GM12864 (cell line): ENCODE data around the gene LZTS3.

Experiments
- DNase-seq: peaks from one replicate; pipeline ENCODE4 v3.0.0-alpha.2; 2011; ENCODE audit warnings: low read depth
- H3K4me3 ChIP-seq: 2 replicates; pipeline ENCODE4 v1.5.1; 2011; ENCODE audit warnings: mild to moderate bottlenecking, low read depth, low read length, control low read depth
- TF ChIP-seq, protein P1 (sequence below): IDR thresholded peaks from 2 replicates; pipeline ENCODE4 v1.5.1; 2011; ENCODE audit warnings: low read depth, mild to moderate bottlenecking, moderate library complexity, low read length, control low read depth, inconsistent platforms; ENCODE audit errors: missing control alignments

Gene LZTS3

DNA sequence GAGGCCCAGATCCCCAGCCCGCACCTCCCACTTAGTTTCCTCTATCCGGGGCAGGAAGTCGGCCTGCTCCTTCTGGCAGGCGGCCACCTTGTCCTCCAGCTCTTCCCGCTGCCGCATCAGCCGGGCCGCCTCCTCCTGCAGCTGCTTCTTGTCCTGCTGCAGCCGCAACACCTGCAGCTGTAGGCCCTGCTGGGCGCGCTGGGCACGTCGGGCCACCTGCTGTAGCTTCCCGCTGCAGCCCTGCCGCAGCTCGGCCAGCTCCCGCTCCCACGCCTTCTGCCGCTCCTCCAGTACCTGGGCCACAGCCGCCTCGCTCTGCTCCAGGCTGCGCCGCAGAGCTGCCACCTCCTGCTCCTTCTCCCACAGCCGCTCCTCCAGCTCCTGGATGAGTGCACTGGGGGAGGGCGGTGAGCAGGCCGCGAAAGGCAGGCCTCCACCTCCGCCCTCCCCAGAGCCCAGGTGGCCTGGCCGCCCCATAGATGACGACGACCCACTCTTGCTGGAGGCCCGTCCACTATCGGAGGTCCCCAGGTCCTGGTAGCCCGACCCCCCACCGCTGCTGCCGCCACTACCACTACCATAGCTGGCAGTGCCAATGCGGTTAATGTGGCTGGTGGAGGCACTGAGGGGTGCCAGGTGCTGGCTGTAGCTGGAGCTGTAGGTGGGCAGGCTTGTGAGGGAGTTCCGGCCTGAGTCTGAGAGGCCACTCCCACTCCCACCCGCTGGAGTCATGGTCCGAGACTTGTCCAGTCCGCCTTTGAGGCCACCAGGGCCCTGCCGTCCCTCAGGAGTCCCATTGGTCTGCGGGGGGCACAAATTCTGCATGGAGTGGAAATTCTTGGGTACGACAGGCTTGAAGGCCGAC lies 7.6 kb downstream of the LZTS3 start:
- no peak for DNase-seq
- H3K4me3 ChIP-seq: no peak overlapping the region
- TF ChIP-seq, protein P1, sequence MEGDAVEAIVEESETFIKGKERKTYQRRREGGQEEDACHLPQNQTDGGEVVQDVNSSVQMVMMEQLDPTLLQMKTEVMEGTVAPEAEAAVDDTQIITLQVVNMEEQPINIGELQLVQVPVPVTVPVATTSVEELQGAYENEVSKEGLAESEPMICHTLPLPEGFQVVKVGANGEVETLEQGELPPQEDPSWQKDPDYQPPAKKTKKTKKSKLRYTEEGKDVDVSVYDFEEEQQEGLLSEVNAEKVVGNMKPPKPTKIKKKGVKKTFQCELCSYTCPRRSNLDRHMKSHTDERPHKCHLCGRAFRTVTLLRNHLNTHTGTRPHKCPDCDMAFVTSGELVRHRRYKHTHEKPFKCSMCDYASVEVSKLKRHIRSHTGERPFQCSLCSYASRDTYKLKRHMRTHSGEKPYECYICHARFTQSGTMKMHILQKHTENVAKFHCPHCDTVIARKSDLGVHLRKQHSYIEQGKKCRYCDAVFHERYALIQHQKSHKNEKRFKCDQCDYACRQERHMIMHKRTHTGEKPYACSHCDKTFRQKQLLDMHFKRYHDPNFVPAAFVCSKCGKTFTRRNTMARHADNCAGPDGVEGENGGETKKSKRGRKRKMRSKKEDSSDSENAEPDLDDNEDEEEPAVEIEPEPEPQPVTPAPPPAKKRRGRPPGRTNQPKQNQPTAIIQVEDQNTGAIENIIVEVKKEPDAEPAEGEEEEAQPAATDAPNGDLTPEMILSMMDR: no peak

DNA sequence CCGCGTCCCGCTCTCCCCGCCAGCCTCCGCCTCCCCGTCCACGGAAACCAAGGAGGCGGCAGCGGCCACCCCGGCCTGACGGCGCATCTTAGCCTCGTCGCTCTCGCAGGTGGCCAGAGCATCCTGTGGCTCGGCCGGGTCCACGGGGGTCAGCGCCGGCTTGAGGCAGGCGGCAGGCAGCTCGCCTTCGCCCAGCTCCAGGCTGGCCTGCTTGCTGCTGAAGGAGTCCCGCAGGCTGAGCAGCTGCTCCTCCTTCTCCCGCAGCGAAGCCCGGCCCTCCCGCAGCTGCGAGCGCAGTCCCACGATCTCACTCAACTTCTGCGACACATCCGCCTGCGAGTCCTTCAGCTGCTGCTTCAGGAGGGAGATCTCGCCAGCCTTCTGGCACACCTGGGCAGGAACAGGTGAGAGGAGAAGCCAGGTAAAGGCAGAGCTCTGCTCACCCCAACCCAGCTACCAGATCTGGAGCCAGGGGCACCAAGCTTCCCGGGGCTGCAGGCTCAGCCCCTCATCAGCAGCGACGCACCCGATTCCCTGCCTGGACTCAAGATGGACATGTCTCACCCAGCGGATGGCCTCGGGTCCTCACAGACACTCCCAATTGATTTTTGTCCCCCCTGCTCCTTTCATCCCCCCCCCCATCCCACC lies 8.5 kb downstream of the LZTS3 start:
- no peak overlapping the region for H3K4me3 ChIP-seq
- TF ChIP-seq, protein P1: no peak
- DNase-seq: no peak

DNA sequence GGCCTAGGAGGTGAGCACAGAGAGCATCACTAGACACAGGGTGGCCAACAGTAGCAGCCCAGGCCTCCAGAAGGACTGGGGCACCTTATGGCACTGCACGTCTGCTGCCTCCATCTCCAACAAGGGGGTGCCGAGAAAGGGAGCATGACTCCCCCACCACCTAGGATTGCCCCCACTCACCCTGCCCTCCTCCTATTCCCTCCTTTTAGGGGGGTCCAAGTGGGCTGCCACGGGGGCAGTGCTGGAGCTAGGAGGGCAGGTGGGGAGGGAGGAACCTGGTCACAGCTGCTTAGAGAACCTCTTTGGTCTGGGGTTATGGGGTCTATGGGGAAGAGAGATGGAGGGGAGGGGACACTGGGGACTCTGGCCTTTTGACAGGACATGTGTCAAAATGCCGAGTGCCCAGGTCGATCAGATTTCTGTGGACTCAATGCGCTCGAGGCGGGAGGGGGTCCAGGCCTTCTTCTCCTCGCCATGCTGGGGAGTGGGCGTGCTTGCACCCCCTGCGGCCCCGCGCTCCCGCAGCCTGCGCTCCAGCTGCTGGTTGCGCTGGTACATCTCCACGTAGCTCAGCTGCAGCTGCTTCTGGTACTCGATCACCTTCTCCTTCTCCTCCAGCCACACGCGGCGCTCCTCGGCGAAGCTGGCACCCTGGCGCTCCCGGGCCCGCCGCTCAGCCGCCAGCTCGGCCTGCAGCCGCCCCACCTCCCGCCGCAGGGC lies 9.1 kb downstream of the LZTS3 start:
- DNase-seq: no peak
- H3K4me3 ChIP-seq: no peak overlapping the region
- TF ChIP-seq, protein P1: no peak

- TF ChIP-seq, protein P1: no peak
- DNase-seq: no peak
- no peak overlapping the region for H3K4me3 ChIP-seq
Observed at GRCh38 chr20:3163099-3164042, 10.0 kb downstream of the LZTS3 start.

DNA sequence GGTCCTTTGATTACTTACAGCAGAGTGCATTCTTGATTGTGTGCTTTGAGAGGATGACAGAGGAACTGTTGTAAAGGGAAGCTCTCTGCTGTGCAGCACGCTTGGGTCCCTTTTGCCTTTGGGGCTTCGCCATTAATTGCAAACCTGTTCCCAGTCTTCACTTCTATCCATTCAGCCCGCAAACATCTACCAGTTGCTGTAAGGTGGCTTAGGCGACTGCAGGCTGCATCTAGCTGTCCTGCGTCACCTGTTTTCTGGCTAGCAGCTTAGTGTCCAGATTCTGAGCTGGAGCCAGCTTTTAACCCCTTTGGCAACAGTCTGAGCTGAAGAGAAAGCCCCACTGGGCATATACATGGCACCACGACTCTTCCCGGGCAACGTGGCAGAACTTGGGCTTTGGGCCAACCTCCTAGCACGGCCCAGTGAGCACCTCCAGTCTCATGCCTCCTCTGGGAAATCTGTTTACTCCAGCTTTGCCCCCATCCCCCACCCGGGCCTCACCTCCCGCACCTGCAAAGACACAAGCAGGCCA lies 11.2 kb downstream of the LZTS3 start:
- no peak overlapping the region for H3K4me3 ChIP-seq
- DNase-seq: no peak

More for the DNA sequence above, 11.2 kb downstream of the LZTS3 start:
- TF ChIP-seq, protein P1: no peak
